ENCODE data around the gene GDPD5. TPM values are rescaled to one million over a fixed set of nuclear protein-coding genes. Genes with fewer than 3 reads are reported as not detected.
A peak's percentile ranks its signal among the peaks of the same experiment; 100 is the strongest.

Gene GDPD5
- total RNA-seq, 4 donors from 2014 or later, result 9.6 to 52.9 (median 28.2) TPM

GRCh38 chr11:75468534-75469340, 57.0 kb downstream of the GDPD5 start:
- no peaks in the 10 kb centered on the region for H3K27me3 ChIP-seq
- H3K27ac ChIP-seq, result peak overlapping the region; percentile 73 to 81
- DNase-seq, result peak; percentile 92 to 93
- TF ChIP-seq CTCF (IDR thresholded peaks at IDR 0.05), result no peak
- no peak for TF ChIP-seq POLR2A (IDR thresholded peaks at IDR 0.05)
- peaks cover 5 to 12% of the 10 kb centered on the region in 2 donors for H3K4me1 ChIP-seq
- no peak overlapping the region for H3K4me3 ChIP-seq
- H3K36me3 ChIP-seq, result no peaks in the 10 kb centered on the region
- intact Hi-C loops (cut with DNase I; ENCODE audit: low total_unique reads), result no loop called here
- H3K9me3 ChIP-seq, result no peaks in the 10 kb centered on the region

- no peak overlapping the region for H3K4me3 ChIP-seq
- H3K4me1 ChIP-seq, result peaks cover 5 to 12% of the 10 kb centered on the region in 2 donors
- peak overlapping the region; percentile 73 to 81 for H3K27ac ChIP-seq
- DNase-seq, result no peak
- no peaks in the 10 kb centered on the region for H3K9me3 ChIP-seq
- H3K27me3 ChIP-seq, result no peaks in the 10 kb centered on the region
- H3K36me3 ChIP-seq, result no peaks in the 10 kb centered on the region
- TF ChIP-seq POLR2A (IDR thresholded peaks at IDR 0.05) (no peak), CTCF (IDR thresholded peaks at IDR 0.05) (no peak)
- intact Hi-C loops (cut with DNase I; ENCODE audit: low total_unique reads), result no loop called here
Observed at GRCh38 chr11:75467881-75468280, 57.9 kb downstream of the GDPD5 start.

GRCh38 chr11:75467311-75467710, 58.4 kb downstream of the GDPD5 start:
- Histone ChIP-seq H3K4me3 (no peak overlapping the region), H3K9me3 (no peaks in the 10 kb centered on the region), H3K4me1 (peaks cover 5 to 12% of the 10 kb centered on the region in 2 donors), H3K27ac (peak overlapping the region in 1 of 2 donors; percentile 81), H3K27me3 (no peaks in the 10 kb centered on the region), H3K36me3 (no peaks in the 10 kb centered on the region)
- TF ChIP-seq POLR2A (IDR thresholded peaks at IDR 0.05) (no peak), CTCF (IDR thresholded peaks at IDR 0.05) (no peak)
- DNase-seq, result no peak
- intact Hi-C loops (cut with DNase I; ENCODE audit: low total_unique reads), result no loop called here

GRCh38 chr11:75465701-75466531, 59.8 kb downstream of the GDPD5 start:
- DNase-seq, result no peak
- Histone ChIP-seq H3K4me3 (no peak overlapping the region), H3K4me1 (peaks cover 5 to 12% of the 10 kb centered on the region in 2 donors), H3K36me3 (no peaks in the 10 kb centered on the region), H3K9me3 (no peaks in the 10 kb centered on the region), H3K27ac (no peak overlapping the region), H3K27me3 (no peaks in the 10 kb centered on the region)
- intact Hi-C loops (cut with DNase I; ENCODE audit: low total_unique reads), result no loop called here
- TF ChIP-seq CTCF (IDR thresholded peaks at IDR 0.05) (no peak), POLR2A (IDR thresholded peaks at IDR 0.05) (no peak)

Measured in uterus (tissue), 4 donors.